Measurements from ENCODE around the gene THRB.

- TF ChIP-seq CTCF (IDR thresholded peaks at IDR 0.05 in 2 of 3, conservative IDR thresholded peaks at IDR 0.05 in 1 of 3; ENCODE audit: insufficient read depth in 2 of 3, low read depth in 1 of 3, low read length in 3 of 3) (no peak), MAZ (CRISPR knock-in tag; conservative IDR thresholded peaks at IDR 0.05 in 1 of 2, IDR thresholded peaks at IDR 0.05 in 1 of 2) (no peak), RAD21 (CRISPR knock-in tag; conservative IDR thresholded peaks at IDR 0.05 in 1 of 2, IDR thresholded peaks at IDR 0.05 in 1 of 2) (no peak), ZZZ3 (IDR thresholded peaks at IDR 0.05) (no peak), ELF4 (CRISPR knock-in tag; IDR thresholded peaks at IDR 0.05) (no peak), SMC3 (conservative IDR thresholded peaks at IDR 0.05; ENCODE audit: insufficient read depth, low read depth, low read length) (no peak), BRCA1 (IDR thresholded peaks at IDR 0.05) (no peak), BRCA1 (CRISPR knock-in tag; IDR thresholded peaks at IDR 0.05) (no peak), ATF7 (IDR thresholded peaks at IDR 0.05) (no peak), EZH2 (IDR thresholded peaks at IDR 0.05; ENCODE audit: borderline replicate concordance, low read depth, low read length) (no peak), ZNF280B (CRISPR knock-in tag; IDR thresholded peaks at IDR 0.05) (no peak), CBFA2T2 (conservative IDR thresholded peaks at IDR 0.05) (no peak), TCF7 (IDR thresholded peaks at IDR 0.05; ENCODE audit: borderline replicate concordance) (no peak)
- TF ChIP-seq, protein P1, sequence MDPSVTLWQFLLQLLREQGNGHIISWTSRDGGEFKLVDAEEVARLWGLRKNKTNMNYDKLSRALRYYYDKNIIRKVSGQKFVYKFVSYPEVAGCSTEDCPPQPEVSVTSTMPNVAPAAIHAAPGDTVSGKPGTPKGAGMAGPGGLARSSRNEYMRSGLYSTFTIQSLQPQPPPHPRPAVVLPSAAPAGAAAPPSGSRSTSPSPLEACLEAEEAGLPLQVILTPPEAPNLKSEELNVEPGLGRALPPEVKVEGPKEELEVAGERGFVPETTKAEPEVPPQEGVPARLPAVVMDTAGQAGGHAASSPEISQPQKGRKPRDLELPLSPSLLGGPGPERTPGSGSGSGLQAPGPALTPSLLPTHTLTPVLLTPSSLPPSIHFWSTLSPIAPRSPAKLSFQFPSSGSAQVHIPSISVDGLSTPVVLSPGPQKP (CRISPR knock-in tag; IDR thresholded peaks at IDR 0.05) = no peak
Observed at GRCh38 chr3:24529210-24529609, 34.6 kb upstream of the THRB start.

All from K562 (cell line).